H9 (cell line): Measurements from ENCODE around the gene KCNN3. TPM values are rescaled to one million over a fixed set of nuclear protein-coding genes. Genes with fewer than 3 reads are reported as not detected.

Source experiments
- DNase-seq: peaks from one replicate; pipeline ENCODE4 v3.0.0-alpha.2; 2017
- H2AFZ ChIP-seq: one replicate; pipeline ENCODE4 v1.6.1; 2013; ENCODE audit warnings: mild to moderate bottlenecking, low read length, control low read depth, moderate library complexity
- H2AK5ac ChIP-seq: 2 replicates; pipeline ENCODE4 v1.6.1; 2013; ENCODE audit warnings: low read length, control low read depth, mixed read lengths; ENCODE audit not compliant: insufficient read length
- H2BK120ac ChIP-seq: one replicate; pipeline ENCODE4 v1.6.1; 2013; ENCODE audit warnings: low read depth, mild to moderate bottlenecking, low read length, control low read depth, inconsistent platforms; ENCODE audit not compliant: poor library complexity, severe bottlenecking
- H2BK12ac ChIP-seq: 2 replicates; pipeline ENCODE4 v1.6.1; 2013; ENCODE audit warnings: low read length, control low read depth, mixed read lengths, low read depth; ENCODE audit not compliant: insufficient read length
- H2BK15ac ChIP-seq: 2 replicates; pipeline ENCODE4 v1.6.1; 2013; ENCODE audit warnings: low read depth, low read length, control low read depth
- H2BK20ac ChIP-seq: one replicate; pipeline ENCODE4 v1.6.1; 2013; ENCODE audit warnings: low read depth, mild to moderate bottlenecking, low read length, control low read depth, inconsistent platforms; ENCODE audit not compliant: poor library complexity, severe bottlenecking
- H2BK5ac ChIP-seq: 2 replicates; pipeline ENCODE4 v1.6.1; 2013; ENCODE audit warnings: low read length, control low read depth, mixed read lengths; ENCODE audit not compliant: insufficient read length
- H3K14ac ChIP-seq: 2 replicates; pipeline ENCODE4 v1.6.1; 2013; ENCODE audit warnings: low read length, control low read depth; ENCODE audit not compliant: insufficient read depth
- H3K18ac ChIP-seq: 2 replicates; pipeline ENCODE4 v1.6.1; 2013; ENCODE audit warnings: low read depth, mild to moderate bottlenecking, mixed read lengths, low read length, control low read depth; ENCODE audit not compliant: insufficient read length
- H3K23ac ChIP-seq: 2 replicates; pipeline ENCODE4 v1.6.1; 2013; ENCODE audit warnings: low read length, control low read depth, mixed read lengths, low read depth; ENCODE audit not compliant: insufficient read length
- H3K23me2 ChIP-seq: 2 replicates; pipeline ENCODE4 v1.6.1; 2013; ENCODE audit warnings: low read depth, mild to moderate bottlenecking, mixed read lengths, low read length, control low read depth; ENCODE audit not compliant: insufficient read length, poor library complexity, severe bottlenecking
- H3K27ac ChIP-seq: 2 replicates; pipeline ENCODE4 v1.5.1; 2013; ENCODE audit warnings: low read length, control low read depth, mixed read lengths, low read depth; ENCODE audit not compliant: insufficient read length
- H3K27me3 ChIP-seq: 2 replicates; pipeline ENCODE4 v1.6.1; 2013; ENCODE audit warnings: low read length, control low read depth, inconsistent platforms; ENCODE audit not compliant: insufficient read depth
- H3K4ac ChIP-seq: 2 replicates; pipeline ENCODE4 v1.6.1; 2013; ENCODE audit warnings: low read depth, mild to moderate bottlenecking, control low read depth, inconsistent platforms, low read length, moderate library complexity
- H3K4me1 ChIP-seq: 2 replicates; pipeline ENCODE4 v1.6.1; 2013; ENCODE audit warnings: low read length, control low read depth, inconsistent platforms; ENCODE audit not compliant: insufficient read depth
- H3K4me2 ChIP-seq: 2 replicates; pipeline ENCODE4 v1.6.1; 2013; ENCODE audit warnings: low read length, control low read depth, mixed read lengths; ENCODE audit not compliant: insufficient read length, insufficient read depth
- H3K56ac ChIP-seq: 2 replicates; pipeline ENCODE4 v1.6.1; 2013; ENCODE audit warnings: low read depth, mild to moderate bottlenecking, mixed read lengths, low read length, control low read depth; ENCODE audit not compliant: insufficient read length
- H3K79me1 ChIP-seq: 2 replicates; pipeline ENCODE4 v1.6.1; 2013; ENCODE audit warnings: low read depth, mild to moderate bottlenecking, moderate library complexity, low read length, control low read depth, inconsistent platforms; ENCODE audit not compliant: insufficient read depth, poor library complexity, severe bottlenecking
- H3K79me2 ChIP-seq: 2 replicates; pipeline ENCODE4 v1.6.1; 2013; ENCODE audit warnings: low read length, control low read depth, inconsistent platforms; ENCODE audit not compliant: insufficient read depth
- H3K9ac ChIP-seq: 2 replicates; pipeline ENCODE4 v1.6.1; 2013; ENCODE audit warnings: low read length, control low read depth, mixed read lengths; ENCODE audit not compliant: insufficient read length; ENCODE audit errors: extremely low read depth
- H3K9me3 ChIP-seq: one replicate; pipeline ENCODE4 v1.6.1; 2013; ENCODE audit warnings: low read depth, low read length, inconsistent platforms; ENCODE audit not compliant: control insufficient read depth
- H3T11ph ChIP-seq: one replicate; pipeline ENCODE4 v1.6.1; 2013; ENCODE audit warnings: mild to moderate bottlenecking, low read length, control low read depth, inconsistent platforms
- H4K20me1 ChIP-seq: one replicate; pipeline ENCODE4 v1.6.1; 2013; ENCODE audit not compliant: control insufficient read depth, insufficient read length, insufficient read depth
- H4K5ac ChIP-seq: 2 replicates; pipeline ENCODE4 v1.6.1; 2013; ENCODE audit warnings: low read depth, mild to moderate bottlenecking, mixed read lengths, low read length, control low read depth; ENCODE audit not compliant: insufficient read length
- H4K8ac ChIP-seq: replicated peaks from 2 replicates; pipeline ENCODE4 v1.6.1; 2013; ENCODE audit warnings: low read length, control low read depth, mixed read lengths, low read depth; ENCODE audit not compliant: insufficient read length
- H4K91ac ChIP-seq: 2 replicates; pipeline ENCODE4 v1.6.1; 2013; ENCODE audit warnings: low read depth, mild to moderate bottlenecking, moderate library complexity, mixed read lengths, low read length, control low read depth; ENCODE audit not compliant: insufficient read length
- H3K27ac Mint-ChIP-seq, 3 experiments: 2 replicates in 2 of 3; 3 replicates in 1 of 3; pipeline ENCODE4 v1.8.0; 2020 to 2021; ENCODE audit warnings: mixed read lengths in 3 of 3, mild to moderate bottlenecking in 1 of 3, moderate library complexity in 1 of 3
- H3K27me3 Mint-ChIP-seq: 2 replicates; pipeline ENCODE4 v1.8.0; 2021; ENCODE audit warnings: low read depth, mild to moderate bottlenecking, moderate library complexity, mixed read lengths
- H3K36me3 Mint-ChIP-seq, 3 experiments: 2 replicates in 2 of 3; 3 replicates in 1 of 3; pipeline ENCODE4 v1.8.0; 2020 to 2021; ENCODE audit warnings: low read depth in 3 of 3, mixed read lengths in 3 of 3; ENCODE audit not compliant: insufficient read depth in 1 of 3
- H3K4me1 Mint-ChIP-seq, 2 experiments: 2 replicates each; pipeline ENCODE4 v1.8.0; 2020; ENCODE audit warnings: mixed read lengths in 2 of 2
- H3K4me3 Mint-ChIP-seq, 2 experiments: 2 replicates in 1 of 2; 3 replicates in 1 of 2; pipeline ENCODE4 v1.8.0; 2020 to 2021; ENCODE audit warnings: mild to moderate bottlenecking in 2 of 2, mixed read lengths in 2 of 2, moderate library complexity in 1 of 2
- H3K9me3 Mint-ChIP-seq, 2 experiments: 2 replicates in 1 of 2; 3 replicates in 1 of 2; pipeline ENCODE4 v1.8.0; 2020; ENCODE audit warnings: mild to moderate bottlenecking in 2 of 2, mixed read lengths in 2 of 2, moderate library complexity in 1 of 2
- WGBS: extraction: QIAGEN DNeasy Blood & Tissue Kit; methylation state at CpG from one replicate; pipeline ENCODE4 v1.1.7; 2013; ENCODE audit warnings: missing lambda C conversion rate, low lambda C conversion rate, mixed read lengths; ENCODE audit not compliant: insufficient read length; ENCODE audit errors: extremely low coverage; 5-methylcytosine and 5-hydroxymethylcytosine counted together
- total RNA-seq: library from RNA; stranded (reverse); gene quantifications from 2 replicates; pipeline ENCODE4 v1.2.1, GENCODE V29; 2021
- TF ChIP-seq, protein P1 (sequence below): fragments of 200-600 bp; sonication (generic); conservative IDR thresholded peaks from 3 replicates; pipeline ENCODE4 v1.8.0; 2021; ENCODE audit warnings: antibody characterized with exemption, mild to moderate bottlenecking

The KCNN3 gene
- total RNA-seq, 1 experiment from 2014 or later = 0.83 TPM

DNA sequence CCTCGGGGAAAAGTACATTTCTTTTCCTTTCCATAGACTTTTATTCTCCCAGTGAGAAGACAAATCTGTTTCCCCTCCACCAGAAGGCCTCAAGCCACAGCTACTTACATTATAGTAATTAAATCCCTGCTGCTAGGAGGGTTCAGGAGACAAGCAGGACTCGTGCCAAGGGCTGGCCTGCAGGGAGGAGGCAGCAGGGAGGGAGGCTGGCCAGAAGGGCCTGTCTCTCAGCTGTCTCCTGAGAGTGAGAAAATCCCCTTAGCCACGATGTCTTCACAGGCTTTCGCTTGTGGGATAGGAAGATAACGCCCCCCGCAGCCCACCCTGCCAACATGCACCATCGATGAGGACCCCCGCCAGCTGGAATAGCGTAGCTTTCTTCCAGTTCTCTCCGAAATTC lies 14.0 kb downstream of the KCNN3 start:
- no peaks in the 10 kb centered on the region for H3K27me3 Mint-ChIP-seq
- Histone ChIP-seq H3K79me1 (no peaks in the 10 kb centered on the region), H3K18ac (no peak overlapping the region), H2BK15ac (no peak overlapping the region), H3K56ac (no peak overlapping the region), H3K4ac (no peak overlapping the region), H4K8ac (no peak overlapping the region), H4K20me1 (no peaks in the 10 kb centered on the region), H2AK5ac (no peak overlapping the region), H2BK120ac (no peak overlapping the region), H3K4me1 (no peaks in the 10 kb centered on the region), H4K91ac (no peak overlapping the region), H2AFZ (no peak overlapping the region), H3K9me3 (no peaks in the 10 kb centered on the region), H3K27ac (no peak overlapping the region), H4K5ac (no peak overlapping the region), H3T11ph (no peak overlapping the region), H2BK20ac (no peak overlapping the region), H3K23me2 (no peaks in the 10 kb centered on the region), H3K27me3 (no peaks in the 10 kb centered on the region), H3K23ac (no peak overlapping the region), H3K79me2 (no peaks in the 10 kb centered on the region; the same call in 1 of the 2 replicates), H3K14ac (no peak overlapping the region), H3K9ac (no peak overlapping the region), H2BK12ac (no peak overlapping the region), H2BK5ac (no peak overlapping the region), H3K4me2 (no peak overlapping the region)
- no peak for DNase-seq
- H3K27ac Mint-ChIP-seq = peak overlapping the region in 1 of 3 experiments; percentile 59; a peak in 1 of 7 replicates
- no CpG with 5 or more reads among the region's 10 CpGs for WGBS
- H3K4me3 Mint-ChIP-seq = no peak overlapping the region; a peak in 1 of 5 replicates
- no peaks in the 10 kb centered on the region for H3K36me3 Mint-ChIP-seq
- no peaks in the 10 kb centered on the region for H3K9me3 Mint-ChIP-seq
- peaks cover 14 to 17% of the 10 kb centered on the region in 2 experiments for H3K4me1 Mint-ChIP-seq
- TF ChIP-seq, protein P1, sequence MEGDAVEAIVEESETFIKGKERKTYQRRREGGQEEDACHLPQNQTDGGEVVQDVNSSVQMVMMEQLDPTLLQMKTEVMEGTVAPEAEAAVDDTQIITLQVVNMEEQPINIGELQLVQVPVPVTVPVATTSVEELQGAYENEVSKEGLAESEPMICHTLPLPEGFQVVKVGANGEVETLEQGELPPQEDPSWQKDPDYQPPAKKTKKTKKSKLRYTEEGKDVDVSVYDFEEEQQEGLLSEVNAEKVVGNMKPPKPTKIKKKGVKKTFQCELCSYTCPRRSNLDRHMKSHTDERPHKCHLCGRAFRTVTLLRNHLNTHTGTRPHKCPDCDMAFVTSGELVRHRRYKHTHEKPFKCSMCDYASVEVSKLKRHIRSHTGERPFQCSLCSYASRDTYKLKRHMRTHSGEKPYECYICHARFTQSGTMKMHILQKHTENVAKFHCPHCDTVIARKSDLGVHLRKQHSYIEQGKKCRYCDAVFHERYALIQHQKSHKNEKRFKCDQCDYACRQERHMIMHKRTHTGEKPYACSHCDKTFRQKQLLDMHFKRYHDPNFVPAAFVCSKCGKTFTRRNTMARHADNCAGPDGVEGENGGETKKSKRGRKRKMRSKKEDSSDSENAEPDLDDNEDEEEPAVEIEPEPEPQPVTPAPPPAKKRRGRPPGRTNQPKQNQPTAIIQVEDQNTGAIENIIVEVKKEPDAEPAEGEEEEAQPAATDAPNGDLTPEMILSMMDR = peak; percentile 36; the same call in 2 of the 3 replicates
